ENCODE data around the gene TREML1. TPM values are rescaled to one million over a fixed set of nuclear protein-coding genes. Genes with fewer than 3 reads are reported as not detected.

The TREML1 gene
- total and polyA plus RNA-seq, 2 of the 8 experiments (the other 6 are each of a cell fraction or from before 2014, with no cell fraction given), result 0.08 TPM; not detected in 1

DNA sequence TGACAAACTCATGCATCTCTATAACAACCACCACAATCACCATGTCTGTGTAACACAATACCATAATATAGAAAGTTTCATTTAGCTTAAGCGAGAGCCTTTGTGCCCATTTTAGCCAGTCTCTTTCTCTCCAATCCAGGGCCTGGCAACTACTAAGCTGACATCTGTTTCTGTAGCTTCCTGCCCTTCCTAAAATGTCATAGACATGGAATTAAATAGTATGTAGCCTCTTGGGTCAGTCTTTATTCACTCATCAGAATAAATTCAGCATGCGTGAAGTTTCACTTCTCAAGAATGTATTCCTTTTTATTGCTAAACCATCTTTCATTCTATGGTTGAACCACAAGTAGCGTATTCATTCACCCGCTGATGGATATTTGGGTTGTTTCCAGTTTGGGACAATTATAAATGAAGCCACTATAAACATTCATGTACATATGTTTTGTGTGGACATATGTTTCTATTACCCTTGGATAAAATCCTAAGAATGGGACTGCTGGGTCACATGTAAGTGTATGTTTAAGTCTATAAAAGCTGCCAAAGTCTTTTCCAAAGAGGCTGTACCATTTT lies 10.5 kb upstream of the TREML1 start:
- 90% methylated on average over 4 of the region's 4 CpGs; no CpG with 5 or more reads in 1 of the 2 experiments for WGBS, 2 experiments (ENCODE audit: extremely low coverage in 1 of 2, insufficient coverage in 1 of 2, insufficient read length in 1 of 2, insufficient replicate concordance in 2 of 2, low coverage in 1 of 2, low lambda C conversion rate in 2 of 2, missing lambda C conversion rate in 1 of 2)
- H4K91ac ChIP-seq (replicated peaks; ENCODE audit: insufficient read length, low read length), result no peak overlapping the region
- no peaks in the 10 kb centered on the region for H3K79me1 ChIP-seq (ENCODE audit: low read depth, low read length)
- H3K79me2 ChIP-seq (ENCODE audit: control insufficient read depth in 1 of 2, insufficient read depth in 2 of 2, low read length in 2 of 2), result no peaks in the 10 kb centered on the region
- H3K56ac ChIP-seq (replicated peaks; ENCODE audit: insufficient read length, low read depth, low read length), result no peak overlapping the region
- no peak overlapping the region for H2BK20ac ChIP-seq (ENCODE audit: low read length)
- H3K4me2 ChIP-seq (ENCODE audit: insufficient read depth in 1 of 2, low read depth in 2 of 2, low read length in 2 of 2), result no peak overlapping the region
- no peak overlapping the region for H3K18ac ChIP-seq (ENCODE audit: extremely low read depth, low read length)
- H2AK5ac ChIP-seq (ENCODE audit: low read depth, low read length), result no peak overlapping the region
- H2BK120ac ChIP-seq (replicated peaks; ENCODE audit: low read depth, low read length), result no peak overlapping the region
- no peak overlapping the region for H4K5ac ChIP-seq (ENCODE audit: insufficient read length, low read depth, low read length)
- H2AFZ ChIP-seq (ENCODE audit: low read length), result no peak overlapping the region
- no peaks in the 10 kb centered on the region for H3K27me3 ChIP-seq (replicated peaks in 1 of 4; ENCODE audit: control insufficient read depth in 3 of 4, extremely low read depth in 1 of 4, insufficient read depth in 3 of 4, low read length in 3 of 4)
- ChIA-PET CTCF (ENCODE audit: partially characterized antibody) (interaction anchor here (1.0 to 1.2 kb wide), 2 partner anchors 27 to 114 kb away, joined by 3 read pairs; no protein-coding TSS in a partner anchor), POLR2A (ENCODE audit: partially characterized antibody) (no interaction called here)
- no peak overlapping the region for H4K8ac ChIP-seq (ENCODE audit: extremely low read depth, insufficient read depth, low read length)
- no peak overlapping the region for H3K27ac ChIP-seq (ENCODE audit: low read depth, low read length)
- H3K9ac ChIP-seq (replicated peaks in 1 of 4; ENCODE audit: extremely low read depth in 1 of 4, low read depth in 3 of 4, low read length in 3 of 4), result no peak overlapping the region
- H3K14ac ChIP-seq (ENCODE audit: insufficient read length), result no peak overlapping the region
- H4K20me1 ChIP-seq (replicated peaks in 1 of 2; ENCODE audit: control insufficient read depth in 1 of 2, insufficient read depth in 2 of 2, low read length in 2 of 2), result no peaks in the 10 kb centered on the region
- no peaks in the 10 kb centered on the region for H3K9me3 ChIP-seq (ENCODE audit: insufficient read depth in 2 of 2, low read depth in 1 of 2, low read length in 1 of 2)
- H3K36me3 ChIP-seq (ENCODE audit: control insufficient read depth in 2 of 4, insufficient read depth in 4 of 4, low read length in 3 of 4), result no peaks in the 10 kb centered on the region
- H3K4me3 ChIP-seq (ENCODE audit: extremely low read depth in 1 of 4, insufficient read depth in 2 of 4, low read depth in 3 of 4, low read length in 4 of 4), result no peak overlapping the region
- H2BK5ac ChIP-seq (ENCODE audit: low read depth, low read length), result no peak overlapping the region
- no peaks in the 10 kb centered on the region for H3K23me2 ChIP-seq (ENCODE audit: low read depth, low read length)
- FAIRE-seq (no peak), DNase-seq (ENCODE audit: low read depth in 1 of 2, low spot score in 2 of 2) (no peak)
- H3K4ac ChIP-seq (replicated peaks; ENCODE audit: insufficient read length, low read depth, low read length), result no peak overlapping the region
- H3K4me1 ChIP-seq (replicated peaks in 1 of 4; ENCODE audit: control insufficient read depth in 3 of 4, insufficient read depth in 4 of 4, low read length in 3 of 4), result no peaks in the 10 kb centered on the region
- no peak overlapping the region for H3K23ac ChIP-seq (ENCODE audit: insufficient read length)
- H2BK15ac ChIP-seq (ENCODE audit: low read length), result no peak overlapping the region
- no peak overlapping the region for H2BK12ac ChIP-seq (ENCODE audit: low read depth, low read length)
- TF ChIP-seq JUN (IDR thresholded peaks at IDR 0.05; ENCODE audit: low read depth, low read length) (no peak), EP300 (IDR thresholded peaks at IDR 0.05; ENCODE audit: borderline replicate concordance in 1 of 2, low read depth in 2 of 2, low read length in 2 of 2) (no peak), GABPA (IDR thresholded peaks at IDR 0.05; ENCODE audit: borderline replicate concordance, insufficient read depth, low read length) (no peak), CHD2 (IDR thresholded peaks at IDR 0.05; ENCODE audit: low read length) (no peak), POLR2AphosphoS5 (IDR thresholded peaks at IDR 0.05; ENCODE audit: low read depth, low read length) (no peak), CEBPB (IDR thresholded peaks at IDR 0.05; ENCODE audit: low read depth, low read length) (no peak), RAD21 (IDR thresholded peaks at IDR 0.05 in 1 of 2, conservative IDR thresholded peaks at IDR 0.05 in 1 of 2; ENCODE audit: low read depth in 2 of 2, low read length in 2 of 2) (no peak), NANOG (IDR thresholded peaks at IDR 0.05; ENCODE audit: insufficient read depth, low read depth, low read length, poor library complexity, severe bottlenecking) (no peak), JUND (IDR thresholded peaks at IDR 0.05; ENCODE audit: low read length) (no peak)
- TF ChIP-seq, protein P1, sequence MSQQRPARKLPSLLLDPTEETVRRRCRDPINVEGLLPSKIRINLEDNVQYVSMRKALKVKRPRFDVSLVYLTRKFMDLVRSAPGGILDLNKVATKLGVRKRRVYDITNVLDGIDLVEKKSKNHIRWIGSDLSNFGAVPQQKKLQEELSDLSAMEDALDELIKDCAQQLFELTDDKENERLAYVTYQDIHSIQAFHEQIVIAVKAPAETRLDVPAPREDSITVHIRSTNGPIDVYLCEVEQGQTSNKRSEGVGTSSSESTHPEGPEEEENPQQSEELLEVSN (IDR thresholded peaks at IDR 0.05), result no peak
